GM23338 (cell line): ENCODE data around the gene SERGEF. TPM values are rescaled to one million over a fixed set of nuclear protein-coding genes. Genes with fewer than 3 reads are reported as not detected.

Experiments used
- ATAC-seq: fragments of 200-7000 bp; cut with Tn5 transposase; 3 replicates; pipeline ENCODE4 v1.9.1; 2020
- DNase-seq: peaks from one replicate; pipeline ENCODE4 v3.0.0-alpha.2; 2015; ENCODE audit warnings: low spot score
- H2AFZ ChIP-seq: fragments of 200-600 bp; sonication (generic); 2 replicates; pipeline ENCODE4 v1.8.0; 2016; ENCODE audit warnings: antibody characterized with exemption, mild to moderate bottlenecking, moderate library complexity
- H3F3A ChIP-seq: fragments of 200-600 bp; sonication (generic); replicated peaks from 2 replicates; pipeline ENCODE4 v1.8.0; 2017; ENCODE audit warnings: antibody characterized with exemption, mixed run types, low read depth
- H3K27ac ChIP-seq: fragments of 200-600 bp; sonication (generic); 2 replicates; pipeline ENCODE4 v1.6.1; 2016; ENCODE audit warnings: low read depth
- H3K27me3 ChIP-seq: fragments of 200-600 bp; sonication (generic); 2 replicates; pipeline ENCODE4 v1.8.0; 2016; ENCODE audit warnings: mild to moderate bottlenecking, mixed run types, moderate library complexity; ENCODE audit not compliant: insufficient read depth
- H3K36me3 ChIP-seq: fragments of 200-600 bp; sonication (generic); 2 replicates; pipeline ENCODE4 v1.8.0; 2016; ENCODE audit warnings: mild to moderate bottlenecking; ENCODE audit not compliant: insufficient read depth
- H3K4me1 ChIP-seq: fragments of 200-600 bp; sonication (generic); 2 replicates; pipeline ENCODE4 v1.8.0; 2016; ENCODE audit warnings: mild to moderate bottlenecking, moderate library complexity; ENCODE audit not compliant: insufficient read depth
- H3K4me2 ChIP-seq: fragments of 200-600 bp; sonication (generic); 2 replicates; pipeline ENCODE4 v1.7.1; 2017; ENCODE audit warnings: mixed run types
- H3K4me3 ChIP-seq: fragments of 200-600 bp; sonication (generic); 2 replicates; pipeline ENCODE4 v1.6.1; 2016; ENCODE audit warnings: mixed run types
- H3K79me2 ChIP-seq: fragments of 200-600 bp; sonication (generic); replicated peaks from 2 replicates; pipeline ENCODE4 v1.8.0; 2017; ENCODE audit warnings: mild to moderate bottlenecking; ENCODE audit not compliant: insufficient read depth
- H3K9me2 ChIP-seq: fragments of 200-600 bp; sonication (generic); 2 replicates; pipeline ENCODE4 v1.8.0; 2017; ENCODE audit not compliant: insufficient read depth
- H4K20me1 ChIP-seq: fragments of 200-600 bp; sonication (generic); replicated peaks from 2 replicates; pipeline ENCODE4 v1.8.0; 2017; ENCODE audit warnings: mild to moderate bottlenecking; ENCODE audit not compliant: insufficient read depth
- H3K27ac Mint-ChIP-seq: 2 replicates; pipeline ENCODE4 v1.8.0; 2020; ENCODE audit warnings: inconsistent platforms, mild to moderate bottlenecking, moderate library complexity, mixed read lengths
- H3K27me3 Mint-ChIP-seq: 3 replicates; pipeline ENCODE4 v1.8.0; 2022; ENCODE audit warnings: low read depth, mild to moderate bottlenecking, moderate library complexity, mixed read lengths, inconsistent platforms; ENCODE audit not compliant: insufficient read depth, poor library complexity
- H3K36me3 Mint-ChIP-seq: 3 replicates; pipeline ENCODE4 v1.8.0; 2021; ENCODE audit warnings: low read depth, mild to moderate bottlenecking, inconsistent platforms, moderate library complexity, mixed read lengths
- H3K4me1 Mint-ChIP-seq: 3 replicates; pipeline ENCODE4 v1.8.0; 2020; ENCODE audit warnings: mild to moderate bottlenecking, inconsistent platforms, mixed read lengths
- H3K4me3 Mint-ChIP-seq: 3 replicates; pipeline ENCODE4 v1.8.0; 2021; ENCODE audit warnings: moderate library complexity, mild to moderate bottlenecking, inconsistent platforms, mixed read lengths
- H3K9me3 Mint-ChIP-seq: 3 replicates; pipeline ENCODE4 v1.8.0; 2020; ENCODE audit warnings: moderate library complexity, mild to moderate bottlenecking, inconsistent platforms, mixed read lengths
- CREB1 ChIP-seq: fragments of 250-450 bp; sonication (Bioruptor Pico); IDR thresholded peaks from 2 replicates; pipeline ENCODE4 v1.5.0; 2020; ENCODE audit warnings: low read depth, mild to moderate bottlenecking, moderate library complexity
- CTCF ChIP-seq, 2 experiments: fragments of 200-600 bp in 1 of 2; sonication (generic) in 1 of 2; conservative IDR thresholded peaks; 2 replicates each; pipeline versions ENCODE4 v1.5.1 to v1.6.1; 2016 to 2017; ENCODE audit warnings: antibody characterized with exemption in 2 of 2, low read depth in 2 of 2, mild to moderate bottlenecking in 2 of 2, moderate library complexity in 1 of 2
- ETS1 ChIP-seq: IDR thresholded peaks from 2 replicates; pipeline ENCODE4 v1.6.1; 2016; ENCODE audit warnings: antibody characterized with exemption
- EZH2 ChIP-seq: fragments of 200-600 bp; sonication (generic); IDR thresholded peaks from one replicate; pipeline ENCODE4 v1.8.0; 2017; ENCODE audit warnings: antibody characterized with exemption, mild to moderate bottlenecking, low read depth; ENCODE audit not compliant: unreplicated experiment
- EZH2phosphoT487 ChIP-seq: fragments of 200-600 bp; sonication (generic); IDR thresholded peaks from one replicate; pipeline ENCODE4 v1.8.1; 2018; ENCODE audit warnings: antibody characterized with exemption; ENCODE audit not compliant: unreplicated experiment
- JUNB ChIP-seq: IDR thresholded peaks from one replicate; pipeline ENCODE4 v1.6.1; 2016; ENCODE audit warnings: antibody characterized with exemption; ENCODE audit not compliant: unreplicated experiment
- NANOG ChIP-seq: IDR thresholded peaks from 2 replicates; pipeline ENCODE4 v1.6.1; 2016; ENCODE audit warnings: antibody characterized with exemption, borderline replicate concordance
- POLR2AphosphoS5 ChIP-seq: IDR thresholded peaks from 2 replicates; pipeline ENCODE4 v1.6.1; 2016; ENCODE audit warnings: antibody characterized with exemption, low read depth
- REST ChIP-seq: IDR thresholded peaks from one replicate; pipeline ENCODE4 v1.6.1; 2018; ENCODE audit warnings: antibody characterized with exemption; ENCODE audit not compliant: unreplicated experiment
- STAT1 ChIP-seq: IDR thresholded peaks from one replicate; pipeline ENCODE4 v1.6.1; 2016; ENCODE audit warnings: antibody characterized with exemption; ENCODE audit not compliant: unreplicated experiment
- ZNF114 ChIP-seq: fragments of 250-450 bp; sonication (Bioruptor Pico); IDR thresholded peaks from 2 replicates; pipeline ENCODE4 v1.5.0; 2020; ENCODE audit warnings: mild to moderate bottlenecking, moderate library complexity
- ZNF331 ChIP-seq: fragments of 250-450 bp; sonication (Bioruptor Pico); IDR thresholded peaks from 2 replicates; pipeline ENCODE4 v1.5.0; 2020; ENCODE audit warnings: low read depth, mild to moderate bottlenecking, moderate library complexity
- ZNF462 ChIP-seq: fragments of 250-450 bp; sonication (Bioruptor Pico); IDR thresholded peaks from 2 replicates; pipeline ENCODE4 v1.5.0; 2020; ENCODE audit warnings: mild to moderate bottlenecking, moderate library complexity
- polyA plus RNA-seq: library from polyadenylated mRNA; unstranded; fragments of >200 nt; fragmentation: Nextera tagmentation; extraction: Ambion mirVana; gene quantifications from 2 replicates; pipeline ENCODE4 v1.2.1, GENCODE V29; 2016
- total RNA-seq: library from RNA; depleted of rRNA; stranded (reverse); fragments of >200 nt; shearing (Covaris generic); gene quantifications from 2 replicates; pipeline ENCODE4 v1.2.3, GENCODE V29; 2014

SERGEF gene
- total and polyA plus RNA-seq, 2 experiments from 2014 or later = 24.2 to 27.9 TPM

DNA sequence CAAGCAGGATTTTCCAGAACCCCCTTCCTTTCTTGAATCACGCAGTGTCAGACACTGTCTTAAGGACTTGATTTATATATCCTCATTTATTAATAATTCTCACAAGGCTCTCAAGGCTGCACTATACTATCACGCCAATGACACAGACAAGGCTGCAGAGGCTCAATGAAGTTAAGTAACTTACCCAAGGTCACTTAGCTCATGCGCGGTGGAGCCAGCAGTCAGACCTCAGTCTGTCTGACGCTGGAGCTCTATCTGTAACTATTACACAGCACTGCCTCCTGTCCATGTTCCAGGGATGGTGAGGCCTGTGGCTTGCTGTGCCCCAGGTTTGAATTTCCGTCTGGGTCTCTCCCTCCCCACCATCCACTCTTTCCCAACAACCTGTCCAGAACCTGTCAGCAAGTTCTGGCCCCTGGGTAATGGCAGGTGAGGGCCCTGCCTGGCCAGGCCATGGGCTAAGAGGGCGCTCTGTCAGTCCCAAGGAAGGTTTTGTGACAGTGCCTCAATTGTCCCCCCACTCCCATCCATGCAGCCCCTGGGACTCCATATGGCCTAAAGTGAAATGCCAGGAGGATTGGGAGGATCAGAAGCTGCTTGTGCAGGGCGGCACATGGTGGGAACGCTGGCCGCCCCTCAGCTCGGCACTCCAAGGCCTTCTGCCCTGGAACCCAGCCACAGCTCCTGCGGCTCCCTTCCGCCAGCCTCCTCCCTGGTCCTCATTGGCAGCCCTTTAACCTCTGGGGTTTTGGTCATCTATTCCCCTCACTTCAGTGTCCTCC, 269.6 kb downstream of the SERGEF start:
- Mint-ChIP-seq H3K36me3 (no peaks in the 10 kb centered on the region), H3K9me3 (no peaks in the 10 kb centered on the region), H3K27me3 (peaks cover 17% of the 10 kb centered on the region), H3K27ac (no peak overlapping the region), H3K4me1 (peaks cover 3% of the 10 kb centered on the region; the same call in 1 of the 3 replicates), H3K4me3 (no peak overlapping the region)
- DNase-seq (no peak), ATAC-seq (no peak)
- Histone ChIP-seq H3K27ac (no peak overlapping the region), H3K9me2 (no peaks in the 10 kb centered on the region), H3K4me3 (no peak overlapping the region), H3F3A (no peaks in the 10 kb centered on the region), H3K4me1 (peaks cover 10% of the 10 kb centered on the region), H3K79me2 (no peaks in the 10 kb centered on the region), H3K4me2 (no peak overlapping the region), H3K27me3 (peaks cover 16% of the 10 kb centered on the region), H2AFZ (no peak overlapping the region), H3K36me3 (no peaks in the 10 kb centered on the region), H4K20me1 (no peaks in the 10 kb centered on the region)
- no peak for TF ChIP-seq REST
- no peak for TF ChIP-seq STAT1
- TF ChIP-seq POLR2AphosphoS5 = no peak
- no peak for TF ChIP-seq NANOG
- no peak for TF ChIP-seq ZNF462
- TF ChIP-seq EZH2phosphoT487 = no peak
- no peak for TF ChIP-seq ZNF114
- no peak for TF ChIP-seq EZH2
- no peak for TF ChIP-seq ETS1
- no peak for TF ChIP-seq ZNF331 (CRISPR knock-in tag)
- TF ChIP-seq CTCF (conservative IDR thresholded peaks at IDR 0.05; ENCODE audit: low read depth in 2 of 2) = no peak
- no peak for TF ChIP-seq JUNB
- TF ChIP-seq CREB1 (CRISPR knock-in tag) = no peak
